Fibroblast of mammary gland (primary cell): ENCODE data around the gene TAOK3.
A peak's percentile ranks its signal among the peaks of the same experiment; 100 is the strongest.

Experiments
- DNase-seq: peaks from one replicate; pipeline ENCODE4 v3.0.0-alpha.2; 2010; ENCODE audit warnings: low read depth
- H3K4me3 ChIP-seq: 2 replicates; pipeline ENCODE4 v1.5.1; 2011; ENCODE audit warnings: low read depth, mild to moderate bottlenecking, low read length, moderate library complexity; ENCODE audit not compliant: control insufficient read depth
- TF ChIP-seq, protein P1 (sequence below): conservative IDR thresholded peaks from 2 replicates; pipeline ENCODE4 v1.5.1; 2011; ENCODE audit warnings: low read depth, low read length, inconsistent platforms; ENCODE audit not compliant: control insufficient read depth, insufficient read depth

Gene TAOK3

GRCh38 chr12:118373616-118374015, 909 bp upstream of the TAOK3 start:
- peak overlapping the region; percentile 47 for H3K4me3 ChIP-seq
- DNase-seq = no peak
- TF ChIP-seq, protein P1, sequence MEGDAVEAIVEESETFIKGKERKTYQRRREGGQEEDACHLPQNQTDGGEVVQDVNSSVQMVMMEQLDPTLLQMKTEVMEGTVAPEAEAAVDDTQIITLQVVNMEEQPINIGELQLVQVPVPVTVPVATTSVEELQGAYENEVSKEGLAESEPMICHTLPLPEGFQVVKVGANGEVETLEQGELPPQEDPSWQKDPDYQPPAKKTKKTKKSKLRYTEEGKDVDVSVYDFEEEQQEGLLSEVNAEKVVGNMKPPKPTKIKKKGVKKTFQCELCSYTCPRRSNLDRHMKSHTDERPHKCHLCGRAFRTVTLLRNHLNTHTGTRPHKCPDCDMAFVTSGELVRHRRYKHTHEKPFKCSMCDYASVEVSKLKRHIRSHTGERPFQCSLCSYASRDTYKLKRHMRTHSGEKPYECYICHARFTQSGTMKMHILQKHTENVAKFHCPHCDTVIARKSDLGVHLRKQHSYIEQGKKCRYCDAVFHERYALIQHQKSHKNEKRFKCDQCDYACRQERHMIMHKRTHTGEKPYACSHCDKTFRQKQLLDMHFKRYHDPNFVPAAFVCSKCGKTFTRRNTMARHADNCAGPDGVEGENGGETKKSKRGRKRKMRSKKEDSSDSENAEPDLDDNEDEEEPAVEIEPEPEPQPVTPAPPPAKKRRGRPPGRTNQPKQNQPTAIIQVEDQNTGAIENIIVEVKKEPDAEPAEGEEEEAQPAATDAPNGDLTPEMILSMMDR = no peak

- DNase-seq = no peak
- TF ChIP-seq, protein P1 = no peak
Observed at GRCh38 chr12:118371321-118372282, 1.1 kb downstream of the TAOK3 start.

GRCh38 chr12:118370601-118371000, 2.1 kb downstream of the TAOK3 start:
- TF ChIP-seq, protein P1 = no peak
- peak overlapping the region; percentile 89 for H3K4me3 ChIP-seq
- DNase-seq = no peak

More at GRCh38 chr12:118371321-118372282, 1.1 kb downstream of the TAOK3 start:
- H3K4me3 ChIP-seq = peak overlapping the region; percentile 89

DNA sequence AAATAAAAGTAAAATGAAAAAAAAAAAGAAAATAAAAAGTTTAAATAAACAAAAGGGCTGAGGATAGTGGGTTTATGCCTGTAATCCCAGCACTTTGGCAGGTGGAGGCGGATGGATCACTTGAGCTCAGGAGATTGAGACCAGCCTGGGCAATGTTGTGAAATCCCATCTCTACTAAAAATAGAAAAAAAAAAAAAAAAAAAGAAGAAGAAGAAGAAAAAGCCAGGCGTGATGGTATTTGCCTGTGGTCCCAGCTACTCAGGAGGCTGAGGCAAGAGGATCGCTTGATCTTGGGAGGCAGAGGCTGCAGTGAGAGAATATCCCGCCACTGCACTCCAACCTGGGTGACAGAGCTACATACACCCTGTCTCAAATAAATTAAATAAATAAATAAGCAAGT, 3.9 kb downstream of the TAOK3 start:
- TF ChIP-seq, protein P1 = no peak

DNA sequence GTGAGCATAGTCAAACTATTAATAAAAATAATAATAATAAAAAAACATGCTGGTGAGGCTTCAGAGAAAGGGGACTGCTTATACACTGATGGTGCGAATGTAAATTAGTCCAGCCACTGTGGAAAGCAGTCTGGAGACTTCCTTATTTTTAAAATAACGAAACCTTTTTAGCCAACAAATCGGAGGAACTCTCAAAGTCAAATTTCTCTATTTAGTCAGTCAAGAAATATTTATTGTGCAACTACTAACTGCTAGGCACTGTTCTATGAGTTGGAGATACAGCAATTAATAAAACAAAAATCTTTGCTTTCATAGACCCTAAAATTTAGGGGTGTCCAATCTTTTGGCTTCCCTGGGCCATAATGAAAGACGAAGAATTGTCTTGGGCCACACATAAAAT, 10.8 kb downstream of the TAOK3 start:
- no peak overlapping the region for H3K4me3 ChIP-seq
- no peak for DNase-seq
- TF ChIP-seq, protein P1 = no peak

More for the DNA sequence above, 3.9 kb downstream of the TAOK3 start:
- DNase-seq = no peak
- no peak overlapping the region for H3K4me3 ChIP-seq

DNA sequence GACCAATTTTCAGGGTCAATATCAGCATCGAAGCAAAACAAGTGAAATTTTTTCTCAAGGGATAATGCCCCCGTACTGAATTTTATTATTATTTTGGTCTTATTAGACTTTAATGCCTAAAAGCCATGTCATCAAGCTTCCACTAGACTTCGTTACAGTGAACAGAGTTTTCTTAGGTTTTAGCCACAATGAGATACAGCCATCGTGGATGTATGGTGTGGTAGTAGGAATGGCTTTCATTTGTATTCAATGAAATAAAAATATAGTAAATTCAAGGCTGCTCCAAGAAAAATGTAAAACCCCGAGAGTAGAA, 11.7 kb downstream of the TAOK3 start:
- TF ChIP-seq, protein P1 = no peak
- H3K4me3 ChIP-seq = no peak overlapping the region
- DNase-seq = peak; percentile 44
